ENCODE measurements around the gene TRNP1. TPM values are rescaled to one million over a fixed set of nuclear protein-coding genes. Genes with fewer than 3 reads are reported as not detected.

The TRNP1 gene
- total RNA-seq, 1 donor from 2014 or later, result 42.2 TPM

DNA sequence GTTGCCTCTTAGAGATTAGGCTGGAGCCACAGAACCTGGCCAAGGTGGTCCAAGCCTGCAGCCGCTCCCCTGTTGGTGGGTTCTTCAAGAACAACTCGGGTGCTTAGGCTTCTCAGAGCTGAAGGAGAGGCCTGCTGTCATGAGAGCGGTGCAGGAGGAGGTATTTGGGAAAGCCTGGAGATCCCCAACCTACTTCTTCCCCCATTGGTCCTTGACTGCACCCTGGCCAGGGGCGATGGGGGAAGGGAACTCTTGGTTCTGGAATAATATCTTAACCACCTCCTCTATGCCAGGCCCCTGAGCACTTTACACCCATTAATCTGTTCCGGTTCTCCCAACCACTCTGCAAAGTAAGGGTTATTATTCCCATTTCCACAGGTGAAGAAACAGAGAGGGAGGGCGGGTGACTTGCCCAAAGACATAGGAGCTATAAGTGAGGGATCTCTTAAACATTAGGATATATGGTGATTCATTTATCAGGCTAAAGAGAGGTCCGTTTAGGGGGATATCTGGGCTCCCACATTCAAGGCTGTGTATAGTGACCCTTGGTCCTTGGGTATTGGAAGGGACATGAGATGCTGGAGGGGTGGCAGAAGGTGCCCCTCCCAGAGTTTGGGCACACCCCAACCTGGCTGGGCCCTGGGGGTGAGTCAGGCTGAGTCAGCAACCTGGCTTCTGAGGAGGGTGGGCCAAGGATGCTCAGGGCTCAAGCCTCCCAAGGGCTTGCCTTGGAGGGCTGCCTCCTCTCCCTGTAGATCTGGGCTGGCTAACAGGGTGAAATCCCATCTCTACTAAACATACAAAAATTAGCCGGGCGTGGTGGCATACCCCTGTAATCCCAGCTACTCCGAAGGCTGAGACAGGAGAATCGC, 5.2 kb downstream of the TRNP1 start:
- no peak for DNase-seq (ENCODE audit: low spot score)

DNA sequence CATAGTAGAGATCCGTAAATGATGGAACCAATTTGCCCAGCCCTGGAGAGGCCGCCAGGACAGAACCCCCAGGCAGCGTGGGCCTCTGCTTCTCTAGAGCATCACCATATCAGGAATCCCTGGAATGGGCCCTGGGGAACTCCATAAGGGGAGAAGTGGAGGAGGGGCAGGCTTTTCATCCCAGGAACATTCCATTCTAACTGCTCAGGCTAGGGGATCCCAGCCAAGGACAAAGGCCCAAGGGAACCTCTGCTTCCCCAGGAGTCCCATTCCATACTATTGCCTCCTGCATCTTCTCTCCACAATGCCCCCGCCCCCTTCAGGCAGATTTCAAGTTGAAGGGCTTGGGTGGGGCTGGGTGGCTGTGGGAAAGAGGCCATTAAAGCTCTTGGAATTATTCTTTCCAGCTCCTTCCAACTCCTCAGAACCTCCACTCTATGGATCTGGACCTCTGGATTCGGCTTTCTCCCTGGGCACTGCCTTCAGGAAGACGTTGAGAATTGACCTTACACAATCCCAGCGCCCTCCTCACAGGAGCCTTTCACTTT, 6.0 kb downstream of the TRNP1 start:
- intact Hi-C loops (cut with DNase I), result loop anchor here (2.0 to 5.0 kb wide), 2 partner anchors 33 to 45 kb away; no protein-coding TSS in a partner anchor
- DNase-seq (ENCODE audit: low spot score), result no peak

More for the DNA sequence above, 5.2 kb downstream of the TRNP1 start:
- intact Hi-C loops (cut with DNase I), result loop anchor here (2.0 to 5.0 kb wide), 2 partner anchors 34 to 46 kb away; no protein-coding TSS in a partner anchor

DNA sequence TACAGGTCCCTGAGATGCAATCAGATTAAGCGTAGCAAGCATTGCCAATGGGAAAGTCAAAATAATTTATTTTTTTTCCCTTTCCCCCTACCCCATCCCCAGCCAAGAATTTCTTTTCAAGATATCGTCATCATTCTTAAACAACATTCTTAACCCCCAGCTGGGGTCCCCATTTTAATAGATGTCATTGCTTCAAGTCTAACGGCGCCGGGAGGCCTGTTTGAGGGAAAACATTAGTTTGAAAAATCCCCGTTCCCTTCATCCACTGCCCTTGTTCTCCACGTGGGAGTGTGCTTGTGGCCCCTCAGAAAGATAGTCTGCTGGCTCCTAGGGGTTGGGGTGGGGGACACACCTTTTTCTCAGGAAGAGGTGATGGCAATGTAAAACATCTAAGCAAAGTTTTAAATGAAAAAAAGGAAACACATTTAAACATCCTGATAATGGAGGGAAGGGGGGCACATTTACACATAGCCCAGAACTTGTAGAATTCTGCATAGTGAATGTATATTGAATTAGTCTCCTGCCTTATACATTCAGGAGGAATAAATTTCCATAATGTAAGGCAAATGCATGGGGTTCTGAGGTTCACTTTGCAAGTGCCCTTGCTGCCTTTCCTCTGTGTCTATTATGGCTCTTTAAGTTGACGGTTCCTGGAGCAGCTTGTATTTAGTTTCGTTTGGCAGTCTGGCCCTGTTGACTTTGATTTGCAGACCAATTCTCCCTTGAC, 6.8 kb downstream of the TRNP1 start:
- intact Hi-C loops (cut with DNase I), result no loop called here
- no peak for DNase-seq (ENCODE audit: low spot score)

DNA sequence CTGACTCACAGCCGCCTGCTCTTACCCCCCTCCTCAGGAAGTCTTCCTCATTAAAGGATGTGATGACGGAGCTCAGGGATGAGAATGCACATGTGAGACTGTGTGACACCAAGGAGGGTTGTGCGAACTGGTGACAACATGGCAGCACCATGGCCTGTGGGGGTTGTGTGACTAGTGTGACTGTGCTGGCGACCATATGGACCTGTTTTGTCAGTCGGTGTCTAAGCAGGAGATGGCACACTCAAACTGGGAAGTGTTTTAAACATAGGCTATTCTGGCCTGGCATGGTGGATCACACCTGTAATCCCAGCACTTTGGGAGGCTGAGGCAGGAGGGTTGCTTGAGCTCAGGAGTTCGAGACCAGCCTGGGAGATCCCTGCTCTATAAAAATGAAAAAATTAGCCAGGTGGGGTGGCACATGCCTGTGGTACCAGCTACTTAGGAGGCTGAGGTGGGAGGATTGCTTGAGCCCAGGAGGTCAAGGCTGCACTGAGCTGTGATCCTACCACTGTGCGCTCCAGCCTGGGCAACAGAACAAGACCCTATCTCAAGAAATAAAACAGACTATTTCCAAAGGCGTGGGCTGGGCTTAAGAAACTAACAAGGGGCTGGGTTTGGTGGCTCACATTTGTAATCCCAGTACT, 7.4 kb downstream of the TRNP1 start:
- no peak for DNase-seq (ENCODE audit: low spot score)
- intact Hi-C loops (cut with DNase I), result no loop called here

DNA sequence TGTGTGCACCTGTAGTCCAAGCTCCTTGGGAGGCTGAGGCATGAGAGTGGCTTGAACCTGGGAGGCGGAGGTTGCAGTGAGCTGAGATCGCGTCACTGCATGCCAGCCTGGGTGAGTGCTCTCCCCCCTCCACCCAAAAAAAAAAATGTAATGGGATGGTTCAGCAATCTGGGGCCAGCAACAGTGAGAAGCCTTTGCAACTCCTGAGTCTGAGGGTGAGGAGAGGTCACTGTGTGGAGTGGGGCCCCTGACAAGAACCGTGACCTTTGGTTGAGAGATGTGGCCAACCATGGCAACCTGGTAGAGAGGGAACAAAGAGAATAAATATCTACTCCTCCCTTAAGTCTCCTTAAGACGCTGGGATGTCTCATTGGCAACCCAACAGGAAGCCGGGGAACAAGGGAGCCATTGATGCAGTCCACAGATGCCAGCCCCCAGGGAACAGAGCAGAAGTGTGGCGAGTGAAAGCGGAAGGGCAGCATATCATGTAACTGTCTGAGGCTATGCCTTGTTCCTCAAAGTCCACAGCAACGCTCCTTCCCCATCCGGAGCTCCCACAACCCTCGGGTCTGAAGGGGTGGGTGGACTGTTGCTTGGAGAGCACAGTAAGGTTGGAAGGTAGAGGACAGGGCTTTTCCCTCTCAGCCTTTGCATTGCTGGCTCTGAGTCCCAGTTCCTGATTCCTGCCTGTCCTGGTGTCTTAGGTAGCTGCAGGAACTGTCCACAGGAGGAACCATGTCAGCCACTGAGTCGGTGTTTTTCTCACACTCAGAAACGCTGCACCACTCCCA, 8.3 kb downstream of the TRNP1 start:
- peak; percentile 84 for DNase-seq (ENCODE audit: low spot score)
- intact Hi-C loops (cut with DNase I), result no loop called here

DNA sequence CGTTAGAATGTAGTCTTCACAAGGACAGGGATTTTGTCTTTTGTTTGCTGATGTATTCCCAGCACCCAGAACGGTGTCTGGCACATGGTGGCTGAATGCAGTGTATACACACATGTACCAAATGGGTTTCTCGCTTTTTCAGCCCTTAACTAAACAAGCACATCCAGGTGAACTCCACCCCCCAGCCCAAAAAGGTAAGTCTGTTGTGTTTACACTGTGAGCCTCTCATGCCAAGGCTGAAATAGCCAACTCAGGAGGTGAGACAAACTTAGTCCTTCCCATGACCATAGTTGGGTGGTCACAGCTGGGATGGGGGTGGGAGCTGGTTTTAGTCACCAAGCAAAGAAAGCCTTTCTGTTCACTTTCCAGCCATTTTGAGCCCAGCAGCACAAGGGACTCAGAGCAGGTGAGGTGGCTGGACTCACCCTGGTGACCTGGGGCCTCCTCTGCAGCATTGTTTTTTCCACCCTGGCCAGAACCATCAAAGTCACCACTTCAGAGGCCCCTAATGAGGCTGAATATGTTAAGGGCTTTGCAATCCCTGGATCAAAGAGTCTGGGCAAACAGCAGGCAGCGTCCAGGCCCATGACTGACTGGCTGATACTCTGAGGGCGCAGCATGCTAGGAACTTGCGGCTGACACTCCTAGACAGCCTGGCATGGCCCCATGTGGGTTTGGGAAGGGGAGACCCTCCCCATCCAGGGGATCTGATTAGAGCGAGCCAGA, 10.4 kb downstream of the TRNP1 start:
- no peak for DNase-seq (ENCODE audit: low spot score)
- intact Hi-C loops (cut with DNase I), result no loop called here

DNA sequence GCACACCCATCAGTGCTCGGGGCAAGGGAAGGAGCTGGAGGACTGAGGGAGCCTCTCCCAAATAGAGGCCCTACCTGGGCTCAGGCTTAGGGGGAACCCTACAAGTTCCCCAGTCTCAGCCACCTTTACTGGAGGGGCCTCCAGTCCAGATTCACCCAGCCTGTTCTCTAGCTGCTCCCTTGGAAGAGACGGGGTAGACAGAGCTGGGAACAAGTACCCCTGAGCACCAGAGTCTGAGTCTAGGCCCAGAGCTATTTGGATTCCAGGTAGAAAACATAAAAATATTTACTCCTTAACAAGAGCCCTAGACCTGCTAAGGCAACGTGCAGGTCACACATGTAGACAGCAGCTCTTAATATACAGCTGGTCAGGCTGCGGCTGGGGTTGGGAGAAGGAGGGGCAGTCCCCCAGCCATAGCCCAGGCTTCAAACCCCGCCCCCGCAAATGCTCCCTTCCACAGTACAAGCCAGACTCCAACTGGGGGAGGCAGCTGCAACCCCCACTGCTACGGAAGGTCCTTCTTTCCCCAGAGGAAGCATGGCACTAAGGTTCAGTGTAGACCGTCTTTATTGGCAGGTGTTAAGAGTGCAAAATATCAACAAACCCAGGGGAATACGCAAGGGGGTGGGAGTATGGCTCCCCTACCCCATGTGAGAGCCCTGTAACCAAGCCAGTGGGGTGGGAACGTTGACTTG, 11.1 kb downstream of the TRNP1 start:
- no peak for DNase-seq (ENCODE audit: low spot score)
- intact Hi-C loops (cut with DNase I), result no loop called here

DNA sequence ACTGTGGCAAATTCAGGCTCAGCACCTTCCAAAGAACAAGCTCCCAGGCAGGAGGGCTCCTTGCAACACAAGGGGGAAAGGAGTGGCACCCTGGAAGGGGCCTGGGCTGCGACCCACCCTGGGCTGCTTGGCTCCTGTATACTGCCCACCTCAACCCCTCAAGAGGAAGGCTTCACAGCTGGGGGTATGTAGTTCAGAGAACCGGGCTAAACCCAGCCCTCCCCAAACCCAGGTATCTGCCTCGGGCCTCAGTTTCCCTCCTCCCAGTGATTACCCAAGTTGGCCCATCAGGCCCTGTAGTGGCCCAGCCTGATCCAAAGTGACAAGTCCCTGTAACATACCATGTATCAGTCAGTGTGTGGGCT, 11.7 kb downstream of the TRNP1 start:
- intact Hi-C loops (cut with DNase I), result no loop called here
- DNase-seq (ENCODE audit: low spot score), result no peak

DNA sequence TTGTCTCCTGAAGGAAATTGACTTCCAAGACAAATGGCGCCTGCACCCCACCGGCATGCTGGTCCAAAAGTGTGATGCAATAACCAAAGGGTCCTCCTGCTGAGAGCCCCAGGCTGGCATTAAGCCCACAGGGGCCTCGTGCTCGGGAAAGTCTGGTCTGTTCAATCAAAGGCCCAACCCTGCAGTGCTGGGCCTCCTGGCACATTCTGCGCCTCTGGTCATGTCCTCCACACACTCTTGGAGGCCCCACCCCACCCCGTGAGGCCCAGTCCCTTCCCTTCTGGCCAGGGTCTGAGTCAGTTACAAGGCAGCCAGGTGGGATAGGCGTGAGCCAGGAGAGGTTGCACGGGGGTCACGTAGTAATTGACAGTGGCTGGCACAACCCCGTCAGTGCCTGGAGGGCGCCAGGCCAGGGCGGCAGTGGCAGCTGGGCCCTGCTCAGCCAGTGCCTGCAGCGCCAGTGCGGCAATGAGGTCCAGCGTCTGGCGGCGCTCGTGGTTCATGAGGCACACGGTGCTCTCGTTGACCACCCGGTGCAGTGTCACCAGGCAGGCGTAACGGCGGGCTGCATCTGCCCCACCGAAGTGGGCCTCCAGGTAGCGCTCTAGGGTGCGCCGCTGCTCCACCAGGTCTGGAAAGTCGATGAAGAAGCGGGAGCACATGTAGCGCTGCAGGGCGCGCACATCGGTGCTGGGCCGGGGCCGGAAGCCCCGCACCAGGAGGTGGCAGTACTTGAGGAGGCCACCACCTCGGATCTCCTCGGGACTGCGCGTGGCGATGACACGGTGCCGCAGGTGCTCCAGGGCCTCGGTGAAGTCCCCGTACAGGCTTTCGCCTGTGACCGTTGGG, 12.4 kb downstream of the TRNP1 start:
- DNase-seq (ENCODE audit: low spot score), result no peak

DNA sequence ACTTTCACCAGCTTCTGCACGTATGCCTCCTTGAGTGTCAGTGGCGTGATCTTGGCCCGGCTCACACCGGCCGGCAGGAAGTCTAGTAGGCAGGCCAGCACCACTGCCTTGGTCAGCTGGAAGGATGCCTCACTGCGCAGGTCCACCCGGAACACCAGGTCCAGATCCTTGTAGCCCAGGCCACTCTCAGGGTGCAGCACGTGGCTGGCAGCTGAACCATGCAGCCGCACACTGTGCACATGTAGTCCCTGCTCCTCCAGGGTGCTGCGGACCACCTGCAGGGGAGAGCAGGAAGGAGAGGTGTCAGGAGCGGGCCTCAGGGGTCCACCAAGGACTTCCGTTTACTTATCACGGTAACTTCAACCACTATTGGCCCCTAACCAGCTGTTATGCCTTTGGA, 13.2 kb downstream of the TRNP1 start:
- intact Hi-C loops (cut with DNase I), result no loop called here
- no peak for DNase-seq (ENCODE audit: low spot score)

More for the DNA sequence above, 12.4 kb downstream of the TRNP1 start:
- intact Hi-C loops (cut with DNase I), result no loop called here

DNA sequence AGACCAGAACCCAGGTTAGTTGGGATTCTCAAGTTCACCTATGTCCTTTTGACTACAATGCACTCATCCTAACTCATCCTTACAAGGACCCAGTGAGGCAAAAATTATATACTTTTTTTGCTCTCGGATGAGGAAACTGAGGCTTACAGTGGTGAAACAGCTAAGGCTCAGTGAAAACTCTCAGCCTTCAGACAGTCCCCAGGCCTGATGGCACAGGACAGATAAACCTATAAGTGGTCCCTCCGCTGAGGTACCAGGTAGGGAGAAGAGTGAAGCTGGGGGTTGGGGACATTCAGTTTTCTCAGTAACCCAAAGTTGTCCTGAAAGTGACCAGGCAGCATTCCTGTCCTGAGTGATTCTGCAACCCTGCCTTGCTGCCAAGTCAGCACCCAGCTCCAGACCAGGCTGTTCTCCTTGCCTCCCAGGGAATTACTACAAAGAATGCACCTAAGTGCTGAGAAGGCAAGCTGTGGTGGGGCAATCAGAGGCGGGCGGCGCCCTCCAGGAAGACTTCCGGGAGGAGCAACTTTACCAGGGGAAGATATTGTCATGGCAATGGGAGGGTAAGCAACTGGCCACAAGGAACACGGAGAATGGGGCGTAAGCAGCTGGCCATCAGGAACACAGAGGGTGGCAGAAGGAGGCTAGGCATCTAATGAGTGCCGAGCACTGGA, 14.6 kb downstream of the TRNP1 start:
- no peak for DNase-seq (ENCODE audit: low spot score)
- intact Hi-C loops (cut with DNase I), result no loop called here

DNA sequence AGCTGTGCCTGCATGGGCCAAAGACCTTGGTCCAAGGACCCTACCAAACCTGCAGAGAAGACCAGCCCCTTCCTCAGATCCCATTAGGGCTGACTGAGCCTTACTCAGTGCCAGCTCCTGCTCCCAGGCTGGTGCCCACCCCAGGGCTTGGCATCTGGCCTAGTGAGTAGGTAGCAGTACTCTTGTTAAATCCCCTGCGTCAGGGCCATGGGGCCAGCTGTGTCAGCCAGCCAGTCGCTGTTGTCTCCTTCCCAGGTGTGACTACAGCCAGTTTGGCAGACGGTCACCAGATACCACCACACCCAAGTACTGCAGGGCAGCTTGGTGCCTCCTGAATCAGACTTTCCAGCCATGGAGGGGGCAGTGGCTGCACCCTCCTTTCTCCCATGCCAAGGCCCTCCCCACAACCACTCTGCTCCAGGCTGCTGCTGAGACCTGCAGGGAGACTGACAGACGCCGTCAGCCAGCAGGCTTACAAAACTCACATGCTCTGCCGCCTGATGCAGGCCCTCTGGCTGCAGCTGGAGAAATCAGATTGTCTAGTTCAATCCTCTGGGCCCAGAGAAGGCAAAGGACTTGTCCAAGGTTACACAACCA, 16.2 kb downstream of the TRNP1 start:
- no peak for DNase-seq (ENCODE audit: low spot score)
- intact Hi-C loops (cut with DNase I), result no loop called here

DNA sequence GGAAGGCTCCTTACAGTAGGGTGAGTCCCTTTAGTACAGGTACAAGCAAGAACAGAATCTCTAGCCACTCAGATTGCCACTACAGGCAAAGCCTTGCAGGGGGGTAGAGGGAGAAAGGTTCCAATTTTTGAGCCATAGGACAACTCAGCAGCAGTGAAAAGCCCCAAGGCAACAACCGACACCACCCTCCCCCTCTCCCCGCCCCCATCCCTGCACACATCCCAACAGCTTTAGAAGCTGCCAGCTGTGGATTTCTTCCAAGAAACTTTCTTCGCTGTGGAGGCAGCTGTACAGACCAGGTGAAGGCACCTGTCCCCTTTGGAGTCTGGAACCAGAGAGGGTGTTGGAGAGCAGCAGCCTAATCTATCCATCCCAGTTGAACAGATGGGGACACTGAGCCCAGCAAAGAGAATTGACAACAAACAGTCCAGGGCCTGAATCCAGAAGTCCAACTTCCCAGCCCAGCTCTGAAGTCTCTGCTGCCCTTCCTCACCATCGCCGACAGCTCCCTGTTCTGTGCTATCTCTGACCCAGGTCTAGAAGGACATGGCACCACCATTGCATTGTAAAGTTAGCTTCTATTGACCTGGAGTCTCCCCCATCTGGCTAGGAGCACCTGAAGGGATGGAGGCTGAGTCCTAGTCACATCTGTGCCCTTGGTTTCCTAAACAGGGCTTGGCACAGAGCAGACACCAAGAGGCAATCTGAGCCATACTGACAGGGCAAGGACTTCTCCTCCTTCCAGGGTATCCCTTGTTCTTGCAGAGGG, 16.9 kb downstream of the TRNP1 start:
- no peak for DNase-seq (ENCODE audit: low spot score)
- intact Hi-C loops (cut with DNase I), result no loop called here

DNA sequence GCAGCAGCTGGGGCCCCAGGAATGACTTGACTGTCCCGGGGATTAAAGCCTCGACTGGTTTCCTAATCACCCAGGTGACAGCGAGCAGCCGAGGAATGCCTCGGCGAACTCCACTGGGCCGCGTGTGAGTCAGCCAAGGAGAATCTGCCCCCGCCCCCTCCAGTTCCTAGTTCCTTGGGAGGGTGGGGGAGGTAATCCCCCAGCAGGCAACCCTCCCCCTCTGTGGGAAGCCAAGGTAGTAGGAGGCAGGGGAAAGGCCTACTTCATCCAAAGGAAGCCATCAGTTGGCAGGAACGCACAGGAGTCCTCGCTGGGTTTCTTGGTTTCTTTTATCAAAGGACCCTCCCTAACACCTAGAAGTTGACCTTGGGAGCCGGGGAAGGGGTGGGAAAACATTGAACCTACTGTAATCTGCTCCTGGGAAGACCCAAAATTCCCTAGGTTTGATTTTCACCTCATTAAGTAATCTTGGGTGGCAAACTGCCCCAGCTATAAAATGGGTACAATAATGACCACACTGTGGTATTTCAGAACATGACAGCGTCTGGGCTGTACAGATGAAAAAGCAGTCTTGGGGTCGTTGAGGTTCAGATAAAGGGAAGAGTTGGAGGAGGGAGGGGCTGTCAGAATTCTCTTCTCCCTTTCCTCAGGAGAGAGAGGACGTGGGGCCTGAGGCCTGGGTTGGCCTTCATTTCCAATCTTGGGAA, 17.7 kb downstream of the TRNP1 start:
- DNase-seq (ENCODE audit: low spot score), result no peak
- intact Hi-C loops (cut with DNase I), result no loop called here

DNA sequence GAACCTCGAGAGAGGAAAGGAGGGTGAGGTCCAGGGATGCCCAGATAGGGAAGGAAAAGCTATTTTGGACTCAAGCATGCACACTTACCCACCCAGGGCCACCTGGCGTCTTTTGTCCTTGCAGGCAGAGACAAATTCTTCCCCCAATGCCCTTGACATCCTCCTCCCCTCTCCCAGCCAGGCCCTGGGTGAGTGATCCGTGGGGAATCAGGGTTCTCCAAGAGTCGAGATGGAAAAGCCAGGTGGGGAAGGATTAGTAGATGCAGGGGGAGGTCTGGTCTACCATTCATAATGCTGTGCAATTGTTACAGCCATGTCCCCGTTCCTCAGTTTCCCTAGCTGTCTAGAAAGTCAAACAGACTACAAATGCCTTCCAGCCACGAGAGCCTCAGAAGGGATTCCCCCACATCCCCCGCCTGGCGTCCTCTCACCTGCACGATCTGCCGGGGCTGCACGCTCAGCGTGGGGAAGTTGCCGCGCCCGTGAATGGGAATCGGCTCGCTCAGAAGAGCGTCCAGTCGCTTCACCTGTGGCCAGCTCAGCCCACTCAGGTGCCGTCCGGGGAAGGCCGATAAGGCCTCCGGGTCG, 18.6 kb downstream of the TRNP1 start:
- intact Hi-C loops (cut with DNase I), result no loop called here
- no peak for DNase-seq (ENCODE audit: low spot score)
